SK-N-SH treated with all-trans-retinoic acid at 6 μM for 48 hours (cell line): Measurements from ENCODE around the gene ZAR1.

Experiments used
- ATAC-seq: fragments of 200-7000 bp; cut with Tn5 transposase; 3 replicates; pipeline ENCODE4 v1.9.1; 2020; ENCODE audit warnings: mild to moderate bottlenecking, moderate library complexity
- ARNTL ChIP-seq: fragments of 450-650 bp; formaldehyde crosslinking; IDR thresholded peaks from 2 replicates; pipeline ENCODE4 v1.5.0; 2020; ENCODE audit warnings: low read depth, mild to moderate bottlenecking, moderate library complexity, borderline replicate concordance
- BACH2 ChIP-seq: fragments of 250-450 bp; sonication (Bioruptor Pico); IDR thresholded peaks from 2 replicates; pipeline ENCODE4 v1.9.0; 2021; ENCODE audit warnings: mild to moderate bottlenecking, borderline replicate concordance
- CSRNP3 ChIP-seq: fragments of 250-450 bp; sonication (Bioruptor Pico); IDR thresholded peaks from 2 replicates; pipeline ENCODE4 v1.5.1; 2021; ENCODE audit warnings: mild to moderate bottlenecking, moderate library complexity
- ESRRG ChIP-seq: fragments of 250-450 bp; sonication (Bioruptor Pico); IDR thresholded peaks from 2 replicates; pipeline ENCODE4 v1.6.1; 2021; ENCODE audit warnings: mild to moderate bottlenecking
- GLIS3 ChIP-seq: fragments of 250-450 bp; sonication (Bioruptor Pico); IDR thresholded peaks from 2 replicates; pipeline ENCODE4 v1.5.0; 2020; ENCODE audit warnings: mild to moderate bottlenecking, moderate library complexity
- ISL1 ChIP-seq: fragments of 250-450 bp; sonication (Bioruptor Pico); IDR thresholded peaks from 2 replicates; pipeline ENCODE4 v2.1.2; 2022; ENCODE audit warnings: mild to moderate bottlenecking, moderate library complexity
- OSR1 ChIP-seq: fragments of 250-450 bp; sonication (Bioruptor Pico); IDR thresholded peaks from 2 replicates; pipeline ENCODE4 v1.8.0; 2022; ENCODE audit warnings: moderate library complexity, mild to moderate bottlenecking, inconsistent platforms
- RARB ChIP-seq: fragments of 250-450 bp; sonication (Bioruptor Pico); IDR thresholded peaks from 2 replicates; pipeline ENCODE4 v1.8.0; 2021; ENCODE audit warnings: mild to moderate bottlenecking, moderate library complexity
- SNAI2 ChIP-seq: fragments of 250-450 bp; sonication (Bioruptor Pico); IDR thresholded peaks from 2 replicates; pipeline ENCODE4 v1.5.0; 2020; ENCODE audit warnings: mild to moderate bottlenecking, moderate library complexity
- TCF4 ChIP-seq: fragments of 250-450 bp; sonication (Bioruptor Pico); IDR thresholded peaks from 2 replicates; pipeline ENCODE4 v1.8.0; 2021; ENCODE audit warnings: mild to moderate bottlenecking, moderate library complexity, borderline replicate concordance
- TOX ChIP-seq: fragments of 250-450 bp; sonication (Bioruptor Pico); IDR thresholded peaks from 2 replicates; pipeline ENCODE4 v1.8.0; 2021; ENCODE audit warnings: mild to moderate bottlenecking, moderate library complexity, borderline replicate concordance
- TSHZ2 ChIP-seq: fragments of 250-450 bp; sonication (Bioruptor Pico); IDR thresholded peaks from 2 replicates; pipeline ENCODE4 v1.5.0; 2020; ENCODE audit warnings: mild to moderate bottlenecking, moderate library complexity
- ZC3H10 ChIP-seq: fragments of 250-450 bp; sonication (Bioruptor Pico); IDR thresholded peaks from 2 replicates; pipeline ENCODE4 v1.5.1; 2021; ENCODE audit warnings: mild to moderate bottlenecking, moderate library complexity
- ZFP3 ChIP-seq: fragments of 250-450 bp; sonication (Bioruptor Pico); IDR thresholded peaks from 2 replicates; pipeline ENCODE4 v1.5.0; 2020; ENCODE audit warnings: mild to moderate bottlenecking, moderate library complexity
- ZFP30 ChIP-seq: fragments of 450-650 bp; formaldehyde crosslinking; IDR thresholded peaks from 2 replicates; pipeline ENCODE4 v1.5.0; 2022; ENCODE audit warnings: mild to moderate bottlenecking, moderate library complexity
- ZNF565 ChIP-seq: fragments of 450-650 bp; formaldehyde crosslinking; conservative IDR thresholded peaks from 2 replicates; pipeline ENCODE4 v1.5.0; 2020; ENCODE audit warnings: low read depth, mild to moderate bottlenecking, moderate library complexity
- ZNF70 ChIP-seq: fragments of 450-650 bp; formaldehyde crosslinking; IDR thresholded peaks from 2 replicates; pipeline ENCODE4 v1.5.0; 2020; ENCODE audit warnings: mild to moderate bottlenecking, moderate library complexity
- ZNF8 ChIP-seq: fragments of 450-650 bp; formaldehyde crosslinking; IDR thresholded peaks from 2 replicates; pipeline ENCODE4 v1.5.0; 2020; ENCODE audit warnings: mild to moderate bottlenecking, moderate library complexity
- TF ChIP-seq, protein P1 (sequence below): fragments of 250-450 bp; sonication (Bioruptor Pico); IDR thresholded peaks from 2 replicates; pipeline ENCODE4 v1.8.0; 2020; ENCODE audit warnings: mild to moderate bottlenecking, moderate library complexity, borderline replicate concordance
- TF ChIP-seq, protein P2 (sequence below): fragments of 250-450 bp; sonication (Bioruptor Pico); IDR thresholded peaks from 2 replicates; pipeline ENCODE4 v1.5.1; 2020; ENCODE audit warnings: low read depth, mild to moderate bottlenecking, moderate library complexity

The ZAR1 gene

GRCh38 chr4:48467891-48468290 is 22.2 kb upstream of the ZAR1 start:
- ATAC-seq: no peak
- TF ChIP-seq ZNF70 (CRISPR knock-in tag) (peak; percentile 37; the same call in 1 of the 2 replicates), ZNF565 (no peak)

- TF ChIP-seq ISL1 (CRISPR knock-in tag): peak; percentile 60
- TF ChIP-seq ZC3H10 (CRISPR knock-in tag): no peak
- no peak for TF ChIP-seq ZFP3 (CRISPR knock-in tag)
- TF ChIP-seq, protein P1, sequence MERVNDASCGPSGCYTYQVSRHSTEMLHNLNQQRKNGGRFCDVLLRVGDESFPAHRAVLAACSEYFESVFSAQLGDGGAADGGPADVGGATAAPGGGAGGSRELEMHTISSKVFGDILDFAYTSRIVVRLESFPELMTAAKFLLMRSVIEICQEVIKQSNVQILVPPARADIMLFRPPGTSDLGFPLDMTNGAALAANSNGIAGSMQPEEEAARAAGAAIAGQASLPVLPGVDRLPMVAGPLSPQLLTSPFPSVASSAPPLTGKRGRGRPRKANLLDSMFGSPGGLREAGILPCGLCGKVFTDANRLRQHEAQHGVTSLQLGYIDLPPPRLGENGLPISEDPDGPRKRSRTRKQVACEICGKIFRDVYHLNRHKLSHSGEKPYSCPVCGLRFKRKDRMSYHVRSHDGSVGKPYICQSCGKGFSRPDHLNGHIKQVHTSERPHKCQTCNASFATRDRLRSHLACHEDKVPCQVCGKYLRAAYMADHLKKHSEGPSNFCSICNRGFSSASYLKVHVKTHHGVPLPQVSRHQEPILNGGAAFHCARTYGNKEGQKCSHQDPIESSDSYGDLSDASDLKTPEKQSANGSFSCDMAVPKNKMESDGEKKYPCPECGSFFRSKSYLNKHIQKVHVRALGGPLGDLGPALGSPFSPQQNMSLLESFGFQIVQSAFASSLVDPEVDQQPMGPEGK: no peak
- ATAC-seq: peak; percentile 48
These were observed 19.9 kb upstream of the ZAR1 start for GRCh38 chr4:48470137-48470536.

GRCh38 chr4:48470570-48470969 is 19.5 kb upstream of the ZAR1 start:
- ATAC-seq: peak; percentile 76
- no peak for TF ChIP-seq ZNF565
- TF ChIP-seq RARB (CRISPR knock-in tag): no peak
- no peak for TF ChIP-seq ZFP3 (CRISPR knock-in tag)
- TF ChIP-seq, protein P1: no peak
- TF ChIP-seq TOX (CRISPR knock-in tag): no peak
- TF ChIP-seq, all 23 proteins: peak for 0

- ATAC-seq: no peak
These were observed 17.3 kb upstream of the ZAR1 start for GRCh38 chr4:48472794-48473193.

DNA sequence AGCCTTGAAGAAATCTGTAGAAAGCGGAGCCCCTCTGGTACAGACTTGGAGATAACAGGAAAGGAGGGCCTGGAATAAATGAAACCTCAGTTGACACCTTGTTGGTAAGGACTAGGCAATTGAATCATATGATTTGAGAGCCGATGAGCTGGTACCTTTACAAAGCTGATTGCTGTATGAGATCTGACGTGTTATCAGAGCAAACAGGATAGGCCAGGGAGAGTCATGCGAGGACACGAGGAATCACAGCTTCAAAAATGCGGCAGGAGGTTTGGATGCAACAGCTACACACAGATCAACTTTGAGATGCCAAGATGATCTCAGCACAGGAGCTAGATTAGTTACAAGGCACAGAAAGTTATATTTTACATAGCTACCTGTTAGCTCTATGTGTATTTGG is 14.3 kb upstream of the ZAR1 start:
- ATAC-seq: no peak
- TF ChIP-seq ZFP30: no peak
- TF ChIP-seq ARNTL: no peak
- no peak for TF ChIP-seq SNAI2 (CRISPR knock-in tag)
- no peak for TF ChIP-seq CSRNP3
- no peak for TF ChIP-seq ISL1 (CRISPR knock-in tag)
- TF ChIP-seq ESRRG (CRISPR knock-in tag): no peak
- TF ChIP-seq TOX (CRISPR knock-in tag): no peak
- no peak for TF ChIP-seq GLIS3 (CRISPR knock-in tag)
- TF ChIP-seq TSHZ2 (CRISPR knock-in tag): no peak
- no peak for TF ChIP-seq BACH2

More at GRCh38 chr4:48472794-48473193, 17.3 kb upstream of the ZAR1 start:
- TF ChIP-seq TCF4 (CRISPR knock-in tag) (no peak), OSR1 (CRISPR knock-in tag) (no peak), ZNF8 (CRISPR knock-in tag) (no peak), TOX (CRISPR knock-in tag) (no peak)

- peak; percentile 65; the same call in 1 of the 2 replicates for TF ChIP-seq TCF4 (CRISPR knock-in tag)
- TF ChIP-seq, protein P2, sequence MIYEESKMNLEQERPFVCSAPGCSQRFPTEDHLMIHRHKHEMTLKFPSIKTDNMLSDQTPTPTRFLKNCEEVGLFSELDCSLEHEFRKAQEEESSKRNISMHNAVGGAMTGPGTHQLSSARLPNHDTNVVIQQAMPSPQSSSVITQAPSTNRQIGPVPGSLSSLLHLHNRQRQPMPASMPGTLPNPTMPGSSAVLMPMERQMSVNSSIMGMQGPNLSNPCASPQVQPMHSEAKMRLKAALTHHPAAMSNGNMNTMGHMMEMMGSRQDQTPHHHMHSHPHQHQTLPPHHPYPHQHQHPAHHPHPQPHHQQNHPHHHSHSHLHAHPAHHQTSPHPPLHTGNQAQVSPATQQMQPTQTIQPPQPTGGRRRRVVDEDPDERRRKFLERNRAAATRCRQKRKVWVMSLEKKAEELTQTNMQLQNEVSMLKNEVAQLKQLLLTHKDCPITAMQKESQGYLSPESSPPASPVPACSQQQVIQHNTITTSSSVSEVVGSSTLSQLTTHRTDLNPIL (CRISPR knock-in tag): no peak
- ATAC-seq: no peak
These were observed 11.8 kb upstream of the ZAR1 start for GRCh38 chr4:48478273-48478672.
